SK-N-SH treated with all-trans-retinoic acid at 6 μM for 48 hours (cell line): Measurements from ENCODE around the gene SH3BP1.

ENCODE experiments used
- ARNTL ChIP-seq: fragments of 450-650 bp; formaldehyde crosslinking; IDR thresholded peaks from 2 replicates; pipeline ENCODE4 v1.5.0; 2020; ENCODE audit warnings: low read depth, mild to moderate bottlenecking, moderate library complexity, borderline replicate concordance
- ISL1 ChIP-seq: fragments of 250-450 bp; sonication (Bioruptor Pico); IDR thresholded peaks from 2 replicates; pipeline ENCODE4 v2.1.2; 2022; ENCODE audit warnings: mild to moderate bottlenecking, moderate library complexity
- OSR1 ChIP-seq: fragments of 250-450 bp; sonication (Bioruptor Pico); IDR thresholded peaks from 2 replicates; pipeline ENCODE4 v1.8.0; 2022; ENCODE audit warnings: moderate library complexity, mild to moderate bottlenecking, inconsistent platforms
- RARB ChIP-seq: fragments of 250-450 bp; sonication (Bioruptor Pico); IDR thresholded peaks from 2 replicates; pipeline ENCODE4 v1.8.0; 2021; ENCODE audit warnings: mild to moderate bottlenecking, moderate library complexity
- SNAI2 ChIP-seq: fragments of 250-450 bp; sonication (Bioruptor Pico); IDR thresholded peaks from 2 replicates; pipeline ENCODE4 v1.5.0; 2020; ENCODE audit warnings: mild to moderate bottlenecking, moderate library complexity
- ZC3H10 ChIP-seq: fragments of 250-450 bp; sonication (Bioruptor Pico); IDR thresholded peaks from 2 replicates; pipeline ENCODE4 v1.5.1; 2021; ENCODE audit warnings: mild to moderate bottlenecking, moderate library complexity
- ZFP3 ChIP-seq: fragments of 250-450 bp; sonication (Bioruptor Pico); IDR thresholded peaks from 2 replicates; pipeline ENCODE4 v1.5.0; 2020; ENCODE audit warnings: mild to moderate bottlenecking, moderate library complexity
- ZFP30 ChIP-seq: fragments of 450-650 bp; formaldehyde crosslinking; IDR thresholded peaks from 2 replicates; pipeline ENCODE4 v1.5.0; 2022; ENCODE audit warnings: mild to moderate bottlenecking, moderate library complexity
- ZNF8 ChIP-seq: fragments of 450-650 bp; formaldehyde crosslinking; IDR thresholded peaks from 2 replicates; pipeline ENCODE4 v1.5.0; 2020; ENCODE audit warnings: mild to moderate bottlenecking, moderate library complexity
- TF ChIP-seq, protein P1 (sequence below): fragments of 250-450 bp; sonication (Bioruptor Pico); IDR thresholded peaks from 2 replicates; pipeline ENCODE4 v1.5.1; 2021; ENCODE audit warnings: mild to moderate bottlenecking, moderate library complexity
- TF ChIP-seq, protein P2 (sequence below): fragments of 250-450 bp; sonication (Bioruptor Pico); IDR thresholded peaks from 2 replicates; pipeline ENCODE4 v1.8.0; 2020; ENCODE audit warnings: mild to moderate bottlenecking, moderate library complexity, borderline replicate concordance
- TF ChIP-seq, protein P3 (sequence below): fragments of 250-450 bp; sonication (Bioruptor Pico); IDR thresholded peaks from 2 replicates; pipeline ENCODE4 v1.5.0; 2020; ENCODE audit warnings: mild to moderate bottlenecking, moderate library complexity

DNA sequence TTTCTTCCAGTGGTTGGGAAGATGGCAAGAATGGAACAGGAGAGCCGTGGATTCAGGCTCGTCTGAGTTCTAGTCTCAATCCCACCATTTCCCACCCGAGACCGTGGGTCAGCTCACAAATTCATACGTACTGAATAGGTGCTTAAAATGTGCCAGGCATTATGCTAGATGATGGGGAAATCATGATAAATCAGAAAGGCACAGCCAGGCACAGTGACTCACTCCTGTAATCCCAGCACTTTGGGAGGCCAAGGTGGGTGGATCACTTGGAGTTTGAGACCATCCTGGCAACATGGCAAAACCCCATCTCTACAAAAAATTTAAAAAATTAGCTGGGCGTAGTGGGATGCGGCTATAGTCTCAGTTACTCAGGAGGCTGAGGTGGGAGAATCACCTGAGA is 64.4 kb downstream of the SH3BP1 start:
- TF ChIP-seq ZNF8 (CRISPR knock-in tag) (no peak), RARB (CRISPR knock-in tag) (no peak), OSR1 (CRISPR knock-in tag) (no peak), ZC3H10 (CRISPR knock-in tag) (no peak), ZFP30 (CRISPR knock-in tag) (no peak), SNAI2 (CRISPR knock-in tag) (no peak), ARNTL (no peak), ISL1 (CRISPR knock-in tag) (no peak), ZFP3 (no peak)
- TF ChIP-seq, protein P1, sequence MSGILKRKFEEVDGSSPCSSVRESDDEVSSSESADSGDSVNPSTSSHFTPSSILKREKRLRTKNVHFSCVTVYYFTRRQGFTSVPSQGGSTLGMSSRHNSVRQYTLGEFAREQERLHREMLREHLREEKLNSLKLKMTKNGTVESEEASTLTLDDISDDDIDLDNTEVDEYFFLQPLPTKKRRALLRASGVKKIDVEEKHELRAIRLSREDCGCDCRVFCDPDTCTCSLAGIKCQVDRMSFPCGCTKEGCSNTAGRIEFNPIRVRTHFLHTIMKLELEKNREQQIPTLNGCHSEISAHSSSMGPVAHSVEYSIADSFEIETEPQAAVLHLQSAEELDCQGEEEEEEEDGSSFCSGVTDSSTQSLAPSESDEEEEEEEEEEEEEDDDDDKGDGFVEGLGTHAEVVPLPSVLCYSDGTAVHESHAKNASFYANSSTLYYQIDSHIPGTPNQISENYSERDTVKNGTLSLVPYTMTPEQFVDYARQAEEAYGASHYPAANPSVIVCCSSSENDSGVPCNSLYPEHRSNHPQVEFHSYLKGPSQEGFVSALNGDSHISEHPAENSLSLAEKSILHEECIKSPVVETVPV (CRISPR knock-in tag): no peak
- TF ChIP-seq, protein P2, sequence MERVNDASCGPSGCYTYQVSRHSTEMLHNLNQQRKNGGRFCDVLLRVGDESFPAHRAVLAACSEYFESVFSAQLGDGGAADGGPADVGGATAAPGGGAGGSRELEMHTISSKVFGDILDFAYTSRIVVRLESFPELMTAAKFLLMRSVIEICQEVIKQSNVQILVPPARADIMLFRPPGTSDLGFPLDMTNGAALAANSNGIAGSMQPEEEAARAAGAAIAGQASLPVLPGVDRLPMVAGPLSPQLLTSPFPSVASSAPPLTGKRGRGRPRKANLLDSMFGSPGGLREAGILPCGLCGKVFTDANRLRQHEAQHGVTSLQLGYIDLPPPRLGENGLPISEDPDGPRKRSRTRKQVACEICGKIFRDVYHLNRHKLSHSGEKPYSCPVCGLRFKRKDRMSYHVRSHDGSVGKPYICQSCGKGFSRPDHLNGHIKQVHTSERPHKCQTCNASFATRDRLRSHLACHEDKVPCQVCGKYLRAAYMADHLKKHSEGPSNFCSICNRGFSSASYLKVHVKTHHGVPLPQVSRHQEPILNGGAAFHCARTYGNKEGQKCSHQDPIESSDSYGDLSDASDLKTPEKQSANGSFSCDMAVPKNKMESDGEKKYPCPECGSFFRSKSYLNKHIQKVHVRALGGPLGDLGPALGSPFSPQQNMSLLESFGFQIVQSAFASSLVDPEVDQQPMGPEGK (CRISPR knock-in tag): no peak
- TF ChIP-seq, protein P3, sequence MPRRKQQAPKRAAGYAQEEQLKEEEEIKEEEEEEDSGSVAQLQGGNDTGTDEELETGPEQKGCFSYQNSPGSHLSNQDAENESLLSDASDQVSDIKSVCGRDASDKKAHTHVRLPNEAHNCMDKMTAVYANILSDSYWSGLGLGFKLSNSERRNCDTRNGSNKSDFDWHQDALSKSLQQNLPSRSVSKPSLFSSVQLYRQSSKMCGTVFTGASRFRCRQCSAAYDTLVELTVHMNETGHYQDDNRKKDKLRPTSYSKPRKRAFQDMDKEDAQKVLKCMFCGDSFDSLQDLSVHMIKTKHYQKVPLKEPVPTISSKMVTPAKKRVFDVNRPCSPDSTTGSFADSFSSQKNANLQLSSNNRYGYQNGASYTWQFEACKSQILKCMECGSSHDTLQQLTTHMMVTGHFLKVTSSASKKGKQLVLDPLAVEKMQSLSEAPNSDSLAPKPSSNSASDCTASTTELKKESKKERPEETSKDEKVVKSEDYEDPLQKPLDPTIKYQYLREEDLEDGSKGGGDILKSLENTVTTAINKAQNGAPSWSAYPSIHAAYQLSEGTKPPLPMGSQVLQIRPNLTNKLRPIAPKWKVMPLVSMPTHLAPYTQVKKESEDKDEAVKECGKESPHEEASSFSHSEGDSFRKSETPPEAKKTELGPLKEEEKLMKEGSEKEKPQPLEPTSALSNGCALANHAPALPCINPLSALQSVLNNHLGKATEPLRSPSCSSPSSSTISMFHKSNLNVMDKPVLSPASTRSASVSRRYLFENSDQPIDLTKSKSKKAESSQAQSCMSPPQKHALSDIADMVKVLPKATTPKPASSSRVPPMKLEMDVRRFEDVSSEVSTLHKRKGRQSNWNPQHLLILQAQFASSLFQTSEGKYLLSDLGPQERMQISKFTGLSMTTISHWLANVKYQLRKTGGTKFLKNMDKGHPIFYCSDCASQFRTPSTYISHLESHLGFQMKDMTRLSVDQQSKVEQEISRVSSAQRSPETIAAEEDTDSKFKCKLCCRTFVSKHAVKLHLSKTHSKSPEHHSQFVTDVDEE (CRISPR knock-in tag): no peak
